ENCODE data around the gene VRK3.

DNA sequence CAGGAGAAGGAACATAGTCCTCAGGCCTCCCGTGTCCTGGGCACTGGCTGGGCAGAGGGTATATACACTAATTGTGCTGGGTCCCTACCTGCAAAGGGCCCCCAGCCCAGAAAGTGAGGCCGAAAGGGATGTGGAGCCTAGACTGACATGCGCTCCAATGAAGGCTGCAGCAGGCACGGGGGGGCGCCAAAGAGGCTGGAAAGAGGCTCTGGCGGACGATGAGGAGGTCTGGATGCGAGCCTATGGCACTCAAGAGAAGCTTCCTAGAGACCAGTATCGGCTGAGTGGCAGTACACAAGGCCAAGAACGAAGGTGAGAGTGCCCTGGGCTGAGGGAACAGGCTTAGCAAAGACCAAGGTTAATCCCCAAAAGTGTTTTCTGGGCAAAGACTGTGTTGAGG is 16.6 kb downstream of the VRK3 start:
- TF ChIP-seq RFX5 (IDR thresholded peaks at IDR 0.05; ENCODE audit: low read depth, low read length) (no peak), MAFK (IDR thresholded peaks at IDR 0.05; ENCODE audit: low read depth, low read length) (no peak), POLR2A (IDR thresholded peaks at IDR 0.05; ENCODE audit: low read depth, low read length) (no peak), SMC3 (IDR thresholded peaks at IDR 0.05; ENCODE audit: low read depth, low read length) (0 out of 2 replicates have a peak, but pooled peaks have one; percentile 7), CHD1 (IDR thresholded peaks at IDR 0.05; ENCODE audit: low read depth, low read length) (no peak), FOS (IDR thresholded peaks at IDR 0.05; ENCODE audit: low read depth, low read length) (no peak)
- TF ChIP-seq, protein P1, sequence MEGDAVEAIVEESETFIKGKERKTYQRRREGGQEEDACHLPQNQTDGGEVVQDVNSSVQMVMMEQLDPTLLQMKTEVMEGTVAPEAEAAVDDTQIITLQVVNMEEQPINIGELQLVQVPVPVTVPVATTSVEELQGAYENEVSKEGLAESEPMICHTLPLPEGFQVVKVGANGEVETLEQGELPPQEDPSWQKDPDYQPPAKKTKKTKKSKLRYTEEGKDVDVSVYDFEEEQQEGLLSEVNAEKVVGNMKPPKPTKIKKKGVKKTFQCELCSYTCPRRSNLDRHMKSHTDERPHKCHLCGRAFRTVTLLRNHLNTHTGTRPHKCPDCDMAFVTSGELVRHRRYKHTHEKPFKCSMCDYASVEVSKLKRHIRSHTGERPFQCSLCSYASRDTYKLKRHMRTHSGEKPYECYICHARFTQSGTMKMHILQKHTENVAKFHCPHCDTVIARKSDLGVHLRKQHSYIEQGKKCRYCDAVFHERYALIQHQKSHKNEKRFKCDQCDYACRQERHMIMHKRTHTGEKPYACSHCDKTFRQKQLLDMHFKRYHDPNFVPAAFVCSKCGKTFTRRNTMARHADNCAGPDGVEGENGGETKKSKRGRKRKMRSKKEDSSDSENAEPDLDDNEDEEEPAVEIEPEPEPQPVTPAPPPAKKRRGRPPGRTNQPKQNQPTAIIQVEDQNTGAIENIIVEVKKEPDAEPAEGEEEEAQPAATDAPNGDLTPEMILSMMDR (conservative IDR thresholded peaks at IDR 0.05; ENCODE audit: low read depth, low read length): 0 out of 2 replicates have a peak, but pooled peaks have one; percentile 14
- TF ChIP-seq, protein P2, sequence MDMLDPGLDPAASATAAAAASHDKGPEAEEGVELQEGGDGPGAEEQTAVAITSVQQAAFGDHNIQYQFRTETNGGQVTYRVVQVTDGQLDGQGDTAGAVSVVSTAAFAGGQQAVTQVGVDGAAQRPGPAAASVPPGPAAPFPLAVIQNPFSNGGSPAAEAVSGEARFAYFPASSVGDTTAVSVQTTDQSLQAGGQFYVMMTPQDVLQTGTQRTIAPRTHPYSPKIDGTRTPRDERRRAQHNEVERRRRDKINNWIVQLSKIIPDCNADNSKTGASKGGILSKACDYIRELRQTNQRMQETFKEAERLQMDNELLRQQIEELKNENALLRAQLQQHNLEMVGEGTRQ (IDR thresholded peaks at IDR 0.05; ENCODE audit: low read depth, low read length): no peak

Measured in IMR-90 (cell line).